ENCODE data around the gene OSBPL1A.

DNA sequence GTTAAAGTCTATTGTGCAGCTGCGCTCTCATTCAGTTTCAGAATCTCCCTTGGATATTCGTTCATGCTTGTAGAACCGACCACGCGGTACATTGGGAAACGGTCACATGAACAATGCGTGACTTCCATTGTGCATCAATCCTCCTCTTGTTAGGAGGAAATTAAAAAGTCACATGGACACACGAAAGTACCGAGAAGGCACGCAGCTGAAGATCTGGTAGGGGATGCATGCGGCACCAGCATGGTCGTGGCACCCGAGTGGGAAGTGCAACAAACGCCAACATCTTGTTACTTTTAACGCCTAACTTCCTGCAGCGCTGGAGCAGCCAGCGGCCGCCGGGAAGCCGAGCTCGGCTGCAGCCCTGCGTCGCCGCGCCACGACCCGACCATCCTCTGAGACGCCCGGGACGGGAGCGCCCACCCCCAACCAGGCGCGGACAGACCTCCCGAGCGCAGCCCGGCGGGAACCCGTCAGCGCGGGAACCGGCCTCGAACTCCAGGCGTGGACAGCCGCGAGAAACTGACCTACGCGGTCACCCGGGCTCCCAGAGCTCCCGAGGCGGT lies 412 bp downstream of the OSBPL1A start:
- TF ChIP-seq POLR2A (IDR thresholded peaks at IDR 0.05; ENCODE audit: low read depth, low read length) = no peak
- TF ChIP-seq TAF1 (IDR thresholded peaks at IDR 0.05; ENCODE audit: borderline replicate concordance, low read depth, low read length) = no peak
